ENCODE measurements around the gene WRNIP1. TPM values are rescaled to one million over a fixed set of nuclear protein-coding genes. Genes with fewer than 3 reads are reported as not detected.

Gene WRNIP1
- total RNA-seq, 1 experiment from 2014 or later = 38.1 TPM

DNA sequence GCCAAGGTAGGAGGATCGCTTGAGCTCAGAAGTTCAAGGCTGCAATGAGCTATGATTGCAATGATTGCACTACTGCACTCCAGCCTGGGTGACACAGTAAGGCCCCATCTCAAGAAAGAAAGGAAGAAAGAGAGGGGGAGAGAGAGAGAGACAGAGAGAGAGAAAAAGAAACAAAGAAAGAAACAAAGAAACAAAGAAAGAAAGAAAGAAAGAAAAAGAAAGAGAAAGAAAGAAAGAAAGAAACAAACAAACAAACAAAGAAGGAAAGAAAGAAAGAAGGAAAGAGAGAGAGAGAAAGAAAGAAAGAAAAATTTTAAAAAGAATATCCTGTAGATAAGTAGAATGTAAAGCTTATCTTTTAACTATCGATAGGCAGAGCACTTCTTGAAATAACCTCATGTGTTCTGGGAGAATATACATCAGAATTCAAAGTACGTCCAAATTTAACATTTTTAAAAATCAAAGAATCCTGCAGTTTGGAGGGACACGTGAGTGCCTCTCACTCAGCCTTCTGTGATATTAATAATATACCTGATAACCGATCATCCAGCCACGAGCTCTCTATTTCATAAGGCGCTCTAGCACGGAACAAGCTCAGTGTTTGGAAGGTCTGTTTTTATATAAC, 39.7 kb upstream of the WRNIP1 start:
- Mint-ChIP-seq H3K9me3 (peaks cover 10 to 16% of the 10 kb centered on the region in 2 experiments; a peak in 4 of 5 replicates), H3K27ac (peak overlapping the region in 1 of 3 experiments; percentile 37; a peak in 2 of 7 replicates), H3K36me3 (ENCODE audit: insufficient read depth in 1 of 3, low read depth in 3 of 3) (peaks cover 2 to 13% (median 6%) of the 10 kb centered on the region in 3 experiments; a peak in 6 of 7 replicates), H3K27me3 (ENCODE audit: low read depth) (no peaks in the 10 kb centered on the region), H3K4me1 (peaks cover 18 to 21% of the 10 kb centered on the region in 2 experiments), H3K4me3 (no peak overlapping the region)
- no peak overlapping the region for H4K8ac ChIP-seq (replicated peaks; ENCODE audit: insufficient read length, low read depth, low read length)
- no peaks in the 10 kb centered on the region for H3K27me3 ChIP-seq (ENCODE audit: insufficient read depth, low read length)
- H3K79me1 ChIP-seq (ENCODE audit: insufficient read depth, low read depth, low read length, poor library complexity, severe bottlenecking) = no peaks in the 10 kb centered on the region
- H3K56ac ChIP-seq (ENCODE audit: insufficient read length, low read depth, low read length) = no peak overlapping the region
- no peak overlapping the region for H2BK15ac ChIP-seq (ENCODE audit: low read depth, low read length)
- TF ChIP-seq, protein P1, sequence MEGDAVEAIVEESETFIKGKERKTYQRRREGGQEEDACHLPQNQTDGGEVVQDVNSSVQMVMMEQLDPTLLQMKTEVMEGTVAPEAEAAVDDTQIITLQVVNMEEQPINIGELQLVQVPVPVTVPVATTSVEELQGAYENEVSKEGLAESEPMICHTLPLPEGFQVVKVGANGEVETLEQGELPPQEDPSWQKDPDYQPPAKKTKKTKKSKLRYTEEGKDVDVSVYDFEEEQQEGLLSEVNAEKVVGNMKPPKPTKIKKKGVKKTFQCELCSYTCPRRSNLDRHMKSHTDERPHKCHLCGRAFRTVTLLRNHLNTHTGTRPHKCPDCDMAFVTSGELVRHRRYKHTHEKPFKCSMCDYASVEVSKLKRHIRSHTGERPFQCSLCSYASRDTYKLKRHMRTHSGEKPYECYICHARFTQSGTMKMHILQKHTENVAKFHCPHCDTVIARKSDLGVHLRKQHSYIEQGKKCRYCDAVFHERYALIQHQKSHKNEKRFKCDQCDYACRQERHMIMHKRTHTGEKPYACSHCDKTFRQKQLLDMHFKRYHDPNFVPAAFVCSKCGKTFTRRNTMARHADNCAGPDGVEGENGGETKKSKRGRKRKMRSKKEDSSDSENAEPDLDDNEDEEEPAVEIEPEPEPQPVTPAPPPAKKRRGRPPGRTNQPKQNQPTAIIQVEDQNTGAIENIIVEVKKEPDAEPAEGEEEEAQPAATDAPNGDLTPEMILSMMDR (conservative IDR thresholded peaks at IDR 0.05) = no peak
- H2BK12ac ChIP-seq (ENCODE audit: insufficient read length, low read depth, low read length) = no peak overlapping the region
- DNase-seq = no peak
- no peak overlapping the region for H3K18ac ChIP-seq (ENCODE audit: insufficient read length, low read depth, low read length)
- no peak overlapping the region for H3T11ph ChIP-seq (ENCODE audit: low read length)
- H2AFZ ChIP-seq (ENCODE audit: low read length) = no peak overlapping the region
- no peak overlapping the region for H3K27ac ChIP-seq (ENCODE audit: insufficient read length, low read depth, low read length)
- H3K9me3 ChIP-seq (ENCODE audit: control insufficient read depth, low read depth, low read length) = no peaks in the 10 kb centered on the region
- no peak overlapping the region for H2BK5ac ChIP-seq (ENCODE audit: insufficient read length, low read length)
- no peak overlapping the region for H3K4me2 ChIP-seq (ENCODE audit: insufficient read depth, insufficient read length, low read length)
- no peak overlapping the region for H4K5ac ChIP-seq (ENCODE audit: insufficient read length, low read depth, low read length)
- no peaks in the 10 kb centered on the region for H3K23me2 ChIP-seq (ENCODE audit: insufficient read length, low read depth, low read length, poor library complexity, severe bottlenecking)
- no peak overlapping the region for H2BK120ac ChIP-seq (ENCODE audit: low read depth, low read length, poor library complexity, severe bottlenecking)
- no CpG with 5 or more reads among the region's 8 CpGs for WGBS (ENCODE audit: extremely low coverage, insufficient read length, low lambda C conversion rate)
- H3K9ac ChIP-seq (ENCODE audit: extremely low read depth, insufficient read length, low read length) = no peak overlapping the region
- H4K20me1 ChIP-seq (ENCODE audit: control insufficient read depth, insufficient read depth, insufficient read length) = no peaks in the 10 kb centered on the region
- no peaks in the 10 kb centered on the region; the same call in 1 of the 2 replicates for H3K4me1 ChIP-seq (ENCODE audit: insufficient read depth, low read length)
- H3K4ac ChIP-seq (ENCODE audit: low read depth, low read length) = no peak overlapping the region
- H3K79me2 ChIP-seq (ENCODE audit: insufficient read depth, low read length) = no peaks in the 10 kb centered on the region
- no peak overlapping the region for H2AK5ac ChIP-seq (ENCODE audit: insufficient read length, low read length)
- no peak overlapping the region for H3K14ac ChIP-seq (ENCODE audit: insufficient read depth, low read length)
- no peak overlapping the region for H4K91ac ChIP-seq (ENCODE audit: insufficient read length, low read depth, low read length)
- no peak overlapping the region for H2BK20ac ChIP-seq (ENCODE audit: low read depth, low read length, poor library complexity, severe bottlenecking)
- H3K23ac ChIP-seq (ENCODE audit: insufficient read length, low read depth, low read length) = no peak overlapping the region
